WERI-Rb-1 (cell line): ENCODE data around the gene PATJ.

ENCODE experiments used
- DNase-seq: peaks from one replicate; pipeline ENCODE4 v3.0.0-alpha.2; 2020
- H3K27ac ChIP-seq: fragments of 250-450 bp; sonication (Bioruptor Pico); 2 replicates; pipeline ENCODE4 v1.5.1; 2020; ENCODE audit warnings: mild to moderate bottlenecking, moderate library complexity
- H3K27me3 ChIP-seq: fragments of 250-450 bp; sonication (Bioruptor Pico); 2 replicates; pipeline ENCODE4 v1.5.1; 2021; ENCODE audit warnings: mild to moderate bottlenecking, low read depth, moderate library complexity; ENCODE audit not compliant: insufficient read depth, severe bottlenecking
- H3K36me3 ChIP-seq: fragments of 250-450 bp; sonication (Bioruptor Pico); 2 replicates; pipeline ENCODE4 v1.5.1; 2020; ENCODE audit warnings: mild to moderate bottlenecking, moderate library complexity
- H3K4me3 ChIP-seq: 2 replicates; pipeline ENCODE4 v1.5.1; 2011; ENCODE audit warnings: low read depth, mild to moderate bottlenecking, control low read depth, low read length
- H3K9me3 ChIP-seq: fragments of 250-450 bp; sonication (Bioruptor Pico); 2 replicates; pipeline ENCODE4 v1.5.1; 2021; ENCODE audit warnings: mild to moderate bottlenecking, moderate library complexity; ENCODE audit not compliant: severe bottlenecking
- TF ChIP-seq, protein P1 (sequence below): IDR thresholded peaks from 2 replicates; pipeline ENCODE4 v1.5.1; 2011; ENCODE audit warnings: low read depth, mild to moderate bottlenecking, control low read depth, inconsistent platforms, low read length

Gene PATJ

DNA sequence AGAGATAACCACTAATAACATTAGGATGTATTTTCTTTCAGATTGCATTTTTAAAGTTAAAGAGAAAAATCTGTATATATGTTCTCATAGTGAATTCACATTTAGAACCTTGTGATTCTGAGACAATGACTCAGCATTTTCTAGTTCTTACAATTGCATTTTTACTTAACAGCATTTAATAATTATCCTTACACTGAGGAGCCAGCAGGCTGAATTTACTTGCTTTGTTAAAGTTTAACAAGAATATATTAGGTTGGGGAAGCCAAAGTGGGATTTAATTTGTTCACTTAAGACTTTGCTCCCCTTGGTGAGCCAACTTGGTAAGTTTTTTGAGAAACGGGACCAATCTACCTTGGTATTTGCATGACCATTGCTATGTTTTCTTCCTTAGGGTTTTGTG, 4.5 kb downstream of the PATJ start:
- Histone ChIP-seq H3K27me3 (no peaks in the 10 kb centered on the region), H3K27ac (no peak overlapping the region), H3K4me3 (no peak overlapping the region), H3K9me3 (no peaks in the 10 kb centered on the region), H3K36me3 (no peaks in the 10 kb centered on the region)
- DNase-seq: no peak
- TF ChIP-seq, protein P1, sequence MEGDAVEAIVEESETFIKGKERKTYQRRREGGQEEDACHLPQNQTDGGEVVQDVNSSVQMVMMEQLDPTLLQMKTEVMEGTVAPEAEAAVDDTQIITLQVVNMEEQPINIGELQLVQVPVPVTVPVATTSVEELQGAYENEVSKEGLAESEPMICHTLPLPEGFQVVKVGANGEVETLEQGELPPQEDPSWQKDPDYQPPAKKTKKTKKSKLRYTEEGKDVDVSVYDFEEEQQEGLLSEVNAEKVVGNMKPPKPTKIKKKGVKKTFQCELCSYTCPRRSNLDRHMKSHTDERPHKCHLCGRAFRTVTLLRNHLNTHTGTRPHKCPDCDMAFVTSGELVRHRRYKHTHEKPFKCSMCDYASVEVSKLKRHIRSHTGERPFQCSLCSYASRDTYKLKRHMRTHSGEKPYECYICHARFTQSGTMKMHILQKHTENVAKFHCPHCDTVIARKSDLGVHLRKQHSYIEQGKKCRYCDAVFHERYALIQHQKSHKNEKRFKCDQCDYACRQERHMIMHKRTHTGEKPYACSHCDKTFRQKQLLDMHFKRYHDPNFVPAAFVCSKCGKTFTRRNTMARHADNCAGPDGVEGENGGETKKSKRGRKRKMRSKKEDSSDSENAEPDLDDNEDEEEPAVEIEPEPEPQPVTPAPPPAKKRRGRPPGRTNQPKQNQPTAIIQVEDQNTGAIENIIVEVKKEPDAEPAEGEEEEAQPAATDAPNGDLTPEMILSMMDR: no peak

DNA sequence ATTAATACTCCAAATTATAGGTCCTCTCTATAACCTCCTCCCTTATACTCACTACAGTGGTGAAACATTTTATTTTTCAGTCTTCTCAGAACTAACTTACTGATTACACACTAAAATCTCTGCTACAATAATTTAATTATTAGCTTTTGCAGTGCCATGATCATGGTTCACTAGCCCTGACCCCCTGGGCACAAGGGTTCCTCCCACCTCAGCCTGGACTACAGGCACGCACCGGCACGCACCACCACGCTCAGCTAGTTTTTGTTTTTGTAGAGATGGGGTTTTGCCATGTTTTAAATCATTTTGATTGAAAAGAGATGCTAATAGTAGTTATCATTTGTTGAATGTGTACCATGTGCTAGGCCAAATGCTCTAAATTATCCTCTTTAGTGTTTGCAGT, 6.3 kb downstream of the PATJ start:
- TF ChIP-seq, protein P1: no peak
- Histone ChIP-seq H3K4me3 (no peak overlapping the region), H3K9me3 (no peaks in the 10 kb centered on the region), H3K27ac (no peak overlapping the region), H3K36me3 (no peaks in the 10 kb centered on the region), H3K27me3 (no peaks in the 10 kb centered on the region)
- no peak for DNase-seq

DNA sequence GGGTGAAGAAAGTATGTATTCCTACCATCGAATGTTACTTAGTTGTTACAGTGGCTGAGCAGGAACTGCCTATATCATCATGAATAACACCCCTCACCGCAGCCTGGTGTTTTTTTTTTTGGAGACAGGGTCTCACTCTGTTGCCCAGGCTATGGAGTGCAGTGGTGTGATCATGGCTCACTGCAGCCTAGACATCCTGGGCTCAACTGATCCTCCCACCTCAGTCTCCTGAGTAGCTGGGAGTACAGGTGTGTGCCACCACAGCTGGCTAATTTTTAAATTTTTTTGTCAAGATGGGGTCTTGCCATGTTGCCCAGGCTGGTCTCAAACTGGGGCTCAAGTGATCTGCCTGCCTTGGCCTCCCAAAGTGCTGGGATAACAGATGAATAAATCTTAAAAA, 7.3 kb downstream of the PATJ start:
- H3K36me3 ChIP-seq: no peaks in the 10 kb centered on the region
- no peaks in the 10 kb centered on the region for H3K27me3 ChIP-seq
- H3K27ac ChIP-seq: no peak overlapping the region
- TF ChIP-seq, protein P1: no peak
- H3K4me3 ChIP-seq: no peak overlapping the region
- no peak for DNase-seq
- H3K9me3 ChIP-seq: no peaks in the 10 kb centered on the region

DNA sequence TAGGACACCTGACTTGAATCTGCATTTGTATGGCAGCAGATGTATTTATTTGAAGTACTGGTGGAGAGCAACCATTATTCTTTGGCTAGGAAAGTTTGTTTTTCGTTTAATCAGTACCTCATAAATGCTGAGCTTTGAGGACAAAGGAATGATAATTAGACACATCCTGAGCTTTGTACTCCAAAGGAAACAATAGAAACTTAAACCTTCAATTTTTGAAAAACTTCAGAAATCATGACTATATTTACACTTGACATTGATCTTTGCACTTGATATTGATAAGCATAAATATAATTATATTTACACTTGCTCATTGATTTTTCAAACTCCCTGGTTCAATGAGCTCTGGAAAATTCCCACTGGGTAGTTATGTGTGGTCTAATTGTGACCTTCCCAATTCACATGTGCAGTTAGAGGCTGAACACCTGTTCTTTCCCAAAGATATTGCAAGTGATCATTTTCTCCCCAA, 10.7 kb downstream of the PATJ start:
- Histone ChIP-seq H3K36me3 (no peaks in the 10 kb centered on the region), H3K4me3 (no peak overlapping the region), H3K27ac (no peak overlapping the region), H3K9me3 (no peaks in the 10 kb centered on the region), H3K27me3 (no peaks in the 10 kb centered on the region)
- TF ChIP-seq, protein P1: no peak
- DNase-seq: no peak

DNA sequence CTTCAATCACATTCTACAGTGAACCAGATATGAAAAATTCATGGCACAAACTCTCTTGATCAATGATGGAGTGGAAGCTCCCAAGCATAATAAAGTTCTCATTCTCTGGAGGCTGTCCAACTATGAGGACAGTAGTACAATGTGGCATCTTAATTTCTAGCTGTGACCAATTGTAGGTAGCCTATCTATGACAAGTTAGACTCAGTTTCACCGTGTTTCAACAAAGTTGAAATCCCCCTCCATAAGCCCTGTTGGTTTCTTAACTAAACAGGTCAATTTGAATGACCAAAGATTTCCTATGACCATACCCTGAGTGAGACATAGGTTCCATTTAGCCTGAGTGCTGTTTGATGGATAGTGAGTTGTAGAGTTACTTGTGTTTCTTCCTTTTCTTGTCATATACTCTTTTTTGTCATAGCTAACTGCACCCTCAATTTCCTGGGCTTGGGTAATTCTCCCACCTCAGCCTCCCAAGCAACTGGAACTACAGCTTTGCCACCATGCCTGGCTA, 11.8 kb downstream of the PATJ start:
- no peaks in the 10 kb centered on the region for H3K9me3 ChIP-seq
- H3K4me3 ChIP-seq: no peak overlapping the region
- H3K27me3 ChIP-seq: no peaks in the 10 kb centered on the region
- TF ChIP-seq, protein P1: no peak
- no peaks in the 10 kb centered on the region for H3K36me3 ChIP-seq
- H3K27ac ChIP-seq: no peak overlapping the region
- no peak for DNase-seq

DNA sequence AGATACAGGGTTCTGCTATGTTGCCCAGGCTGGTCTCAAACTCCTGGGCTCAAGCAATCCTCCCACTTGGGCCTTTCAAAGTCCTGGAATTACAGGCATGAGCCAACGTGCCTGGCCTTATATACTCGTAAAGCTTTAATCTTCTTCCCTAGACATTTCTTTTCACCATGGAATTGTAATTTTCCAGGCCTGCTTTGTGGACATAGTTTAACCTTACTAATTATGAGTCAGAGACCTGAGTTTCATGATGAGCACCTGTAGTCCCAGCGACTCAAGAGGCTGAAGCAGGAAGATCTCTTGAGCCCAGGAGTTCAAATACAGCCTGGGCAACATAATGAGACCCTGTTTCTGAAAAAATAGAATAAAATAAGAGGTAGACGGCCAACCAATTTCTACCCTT, 12.3 kb downstream of the PATJ start:
- Histone ChIP-seq H3K9me3 (no peaks in the 10 kb centered on the region), H3K36me3 (no peaks in the 10 kb centered on the region), H3K4me3 (no peak overlapping the region), H3K27ac (no peak overlapping the region), H3K27me3 (no peaks in the 10 kb centered on the region)
- no peak for DNase-seq
- TF ChIP-seq, protein P1: no peak
